ENCODE results near the gene DACH1. TPM values are rescaled to one million over a fixed set of nuclear protein-coding genes. Genes with fewer than 3 reads are reported as not detected.

Gene DACH1
- total RNA-seq, 1 donor from 2014 or later, result not detected

DNA sequence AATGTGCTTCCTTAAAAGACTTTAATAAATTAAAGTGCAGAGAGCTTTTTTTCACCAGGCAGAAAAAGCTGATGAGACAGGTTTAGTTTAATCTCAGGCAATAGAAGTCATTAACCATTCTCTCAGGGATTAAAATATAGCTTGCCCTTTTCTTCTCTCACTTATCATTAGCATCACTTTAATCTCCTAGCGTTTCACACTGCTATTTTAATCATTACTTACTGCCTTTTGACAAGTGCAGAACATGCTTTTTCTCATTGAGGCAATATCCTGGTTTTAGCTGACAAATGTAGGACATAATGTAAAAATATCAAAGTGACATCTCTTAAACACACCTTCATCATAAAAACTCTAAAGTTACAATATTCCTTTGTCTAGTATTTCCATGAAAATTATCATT lies 94.6 kb downstream of the DACH1 start:
- DNase-seq (ENCODE audit: low read depth) (no peak), FAIRE-seq (no peak)
- no peaks in the 10 kb centered on the region for H3K36me3 ChIP-seq (ENCODE audit: control insufficient read depth, insufficient read depth, low read length)
- H3K4me3 ChIP-seq (ENCODE audit: low read depth, low read length), result no peak overlapping the region
- TF ChIP-seq, protein P1, sequence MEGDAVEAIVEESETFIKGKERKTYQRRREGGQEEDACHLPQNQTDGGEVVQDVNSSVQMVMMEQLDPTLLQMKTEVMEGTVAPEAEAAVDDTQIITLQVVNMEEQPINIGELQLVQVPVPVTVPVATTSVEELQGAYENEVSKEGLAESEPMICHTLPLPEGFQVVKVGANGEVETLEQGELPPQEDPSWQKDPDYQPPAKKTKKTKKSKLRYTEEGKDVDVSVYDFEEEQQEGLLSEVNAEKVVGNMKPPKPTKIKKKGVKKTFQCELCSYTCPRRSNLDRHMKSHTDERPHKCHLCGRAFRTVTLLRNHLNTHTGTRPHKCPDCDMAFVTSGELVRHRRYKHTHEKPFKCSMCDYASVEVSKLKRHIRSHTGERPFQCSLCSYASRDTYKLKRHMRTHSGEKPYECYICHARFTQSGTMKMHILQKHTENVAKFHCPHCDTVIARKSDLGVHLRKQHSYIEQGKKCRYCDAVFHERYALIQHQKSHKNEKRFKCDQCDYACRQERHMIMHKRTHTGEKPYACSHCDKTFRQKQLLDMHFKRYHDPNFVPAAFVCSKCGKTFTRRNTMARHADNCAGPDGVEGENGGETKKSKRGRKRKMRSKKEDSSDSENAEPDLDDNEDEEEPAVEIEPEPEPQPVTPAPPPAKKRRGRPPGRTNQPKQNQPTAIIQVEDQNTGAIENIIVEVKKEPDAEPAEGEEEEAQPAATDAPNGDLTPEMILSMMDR (IDR thresholded peaks at IDR 0.05; ENCODE audit: insufficient read depth, low read length, severe bottlenecking), result no peak
- no peaks in the 10 kb centered on the region for H3K27me3 ChIP-seq (ENCODE audit: control insufficient read depth, insufficient read depth, low read length)

DNA sequence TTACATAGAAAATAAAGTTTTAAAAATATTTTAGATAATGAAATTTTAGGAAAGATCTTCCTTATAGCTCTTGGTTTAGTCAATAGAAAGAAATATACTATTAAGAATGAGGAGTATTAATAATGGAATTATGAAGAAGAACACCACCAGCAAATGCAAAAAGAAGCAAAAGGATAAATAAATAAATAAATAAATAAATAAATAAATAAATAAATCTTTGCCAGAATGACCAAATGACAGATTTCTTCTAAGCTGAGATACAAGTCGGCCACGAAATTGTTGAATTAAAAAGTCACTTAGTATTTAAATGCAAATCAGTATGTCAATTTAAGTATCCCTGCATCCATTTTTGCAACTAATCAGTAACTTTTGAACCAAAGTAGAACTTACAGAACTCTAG lies 95.9 kb downstream of the DACH1 start:
- Histone ChIP-seq H3K27me3 (ENCODE audit: control insufficient read depth, insufficient read depth, low read length) (no peaks in the 10 kb centered on the region), H3K4me3 (ENCODE audit: low read depth, low read length) (no peak overlapping the region), H3K36me3 (ENCODE audit: control insufficient read depth, insufficient read depth, low read length) (no peaks in the 10 kb centered on the region)
- DNase-seq (ENCODE audit: low read depth) (no peak), FAIRE-seq (no peak)
- TF ChIP-seq, protein P1 (IDR thresholded peaks at IDR 0.05; ENCODE audit: insufficient read depth, low read length, severe bottlenecking), result no peak

DNA sequence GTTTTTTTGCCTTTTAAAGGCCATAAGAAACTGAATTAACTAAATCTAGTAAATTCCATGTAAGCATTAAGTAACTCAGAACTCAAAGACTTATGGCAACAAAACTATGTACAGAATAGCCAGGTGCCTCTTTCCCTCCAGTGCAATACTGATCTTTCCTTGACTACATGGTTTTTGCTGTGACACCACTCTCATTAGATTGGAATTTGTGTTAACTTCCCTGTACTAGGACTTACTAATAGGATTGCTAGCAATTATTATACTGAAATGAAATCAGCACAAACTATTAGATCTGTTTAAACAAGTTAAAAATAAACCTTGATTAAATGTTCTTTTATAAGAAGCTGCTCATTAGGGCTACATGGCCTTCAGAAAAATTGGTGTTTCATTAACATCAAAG lies 96.3 kb downstream of the DACH1 start:
- Histone ChIP-seq H3K36me3 (ENCODE audit: control insufficient read depth, insufficient read depth, low read length) (no peaks in the 10 kb centered on the region), H3K4me3 (ENCODE audit: low read depth, low read length) (no peak overlapping the region), H3K27me3 (ENCODE audit: control insufficient read depth, insufficient read depth, low read length) (no peaks in the 10 kb centered on the region)
- peak; percentile 13 for DNase-seq (ENCODE audit: low read depth)
- TF ChIP-seq, protein P1 (IDR thresholded peaks at IDR 0.05; ENCODE audit: insufficient read depth, low read length, severe bottlenecking), result no peak
- FAIRE-seq, result no peak

DNA sequence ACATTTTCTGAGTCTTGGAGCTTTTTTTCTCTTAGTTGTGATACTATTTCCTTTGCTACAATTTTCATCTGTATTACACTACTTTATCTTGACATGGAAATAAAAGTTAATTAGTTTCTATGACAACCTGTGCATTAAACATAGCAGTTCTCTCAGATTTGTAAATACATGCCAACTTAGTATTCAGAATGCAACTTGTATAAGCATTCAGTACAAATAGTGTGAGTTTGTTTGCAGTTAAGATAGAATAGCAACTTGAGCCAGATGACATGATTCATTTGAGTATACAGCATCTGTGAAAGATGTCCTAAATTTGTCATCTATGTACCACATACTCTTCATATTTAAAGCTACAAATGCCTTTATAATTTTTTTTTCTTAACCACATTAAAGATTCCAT lies 98.1 kb downstream of the DACH1 start:
- H3K36me3 ChIP-seq (ENCODE audit: control insufficient read depth, insufficient read depth, low read length), result no peaks in the 10 kb centered on the region
- DNase-seq (ENCODE audit: low read depth), result no peak
- no peak overlapping the region for H3K4me3 ChIP-seq (ENCODE audit: low read depth, low read length)
- TF ChIP-seq, protein P1 (IDR thresholded peaks at IDR 0.05; ENCODE audit: insufficient read depth, low read length, severe bottlenecking), result no peak
- no peaks in the 10 kb centered on the region for H3K27me3 ChIP-seq (ENCODE audit: control insufficient read depth, insufficient read depth, low read length)
- no peak for FAIRE-seq

DNA sequence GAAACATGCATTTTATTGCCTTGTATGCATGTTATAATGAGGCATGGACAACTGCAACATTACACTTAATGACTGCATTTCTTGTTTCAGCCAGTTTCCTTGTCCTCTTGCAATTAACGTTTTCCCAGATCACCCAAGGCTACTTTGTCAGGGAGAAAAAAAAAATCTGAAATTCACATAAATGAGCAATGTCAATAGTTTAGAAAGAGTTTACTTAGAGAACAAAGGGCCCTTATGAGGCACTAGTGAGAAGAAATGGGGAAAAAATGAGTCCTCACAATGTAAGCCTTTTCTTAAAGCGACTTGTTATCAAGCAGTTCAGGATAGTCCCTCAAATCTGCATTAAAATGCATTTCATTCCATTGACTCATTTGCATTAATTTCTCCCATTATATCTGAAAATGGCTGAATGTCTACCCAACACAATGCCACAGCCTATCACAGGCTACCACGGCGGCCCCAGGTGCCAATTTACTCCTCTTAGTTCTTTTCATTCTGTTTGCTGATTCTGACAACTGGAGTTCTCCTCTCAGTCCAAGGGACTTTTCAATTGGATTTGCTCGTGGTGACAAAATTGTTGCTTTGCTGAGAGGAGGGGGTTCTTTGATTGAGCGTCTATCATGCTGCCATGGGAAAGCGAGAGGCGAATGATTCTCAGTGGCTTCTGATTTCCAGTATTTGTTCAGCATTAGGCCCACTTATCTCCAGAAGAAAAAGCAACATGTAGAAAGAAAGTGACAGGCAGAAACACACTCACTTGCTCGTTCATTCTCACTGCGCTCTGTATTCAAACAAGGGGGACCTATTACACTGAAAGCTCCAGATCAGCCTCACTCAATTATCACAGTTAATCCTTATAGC lies 107.1 kb downstream of the DACH1 start:
- H3K36me3 ChIP-seq (ENCODE audit: control insufficient read depth, insufficient read depth, low read length), result no peaks in the 10 kb centered on the region
- no peak for DNase-seq (ENCODE audit: low read depth)
- TF ChIP-seq, protein P1 (IDR thresholded peaks at IDR 0.05; ENCODE audit: insufficient read depth, low read length, severe bottlenecking), result no peak
- no peaks in the 10 kb centered on the region for H3K27me3 ChIP-seq (ENCODE audit: control insufficient read depth, insufficient read depth, low read length)
- no peak for FAIRE-seq
- H3K4me3 ChIP-seq (ENCODE audit: low read depth, low read length), result no peak overlapping the region

Data from bronchial epithelial cell (primary cell).